ENCODE data around the gene PEDS1.
A peak's percentile ranks its signal among the peaks of the same experiment; 100 is the strongest.
"Not testable (repeated sequence)": the region's sequence is repeated elsewhere in the genome, so short reads cannot be mapped to it uniquely, and the experiment has no call there.

PEDS1 gene

DNA sequence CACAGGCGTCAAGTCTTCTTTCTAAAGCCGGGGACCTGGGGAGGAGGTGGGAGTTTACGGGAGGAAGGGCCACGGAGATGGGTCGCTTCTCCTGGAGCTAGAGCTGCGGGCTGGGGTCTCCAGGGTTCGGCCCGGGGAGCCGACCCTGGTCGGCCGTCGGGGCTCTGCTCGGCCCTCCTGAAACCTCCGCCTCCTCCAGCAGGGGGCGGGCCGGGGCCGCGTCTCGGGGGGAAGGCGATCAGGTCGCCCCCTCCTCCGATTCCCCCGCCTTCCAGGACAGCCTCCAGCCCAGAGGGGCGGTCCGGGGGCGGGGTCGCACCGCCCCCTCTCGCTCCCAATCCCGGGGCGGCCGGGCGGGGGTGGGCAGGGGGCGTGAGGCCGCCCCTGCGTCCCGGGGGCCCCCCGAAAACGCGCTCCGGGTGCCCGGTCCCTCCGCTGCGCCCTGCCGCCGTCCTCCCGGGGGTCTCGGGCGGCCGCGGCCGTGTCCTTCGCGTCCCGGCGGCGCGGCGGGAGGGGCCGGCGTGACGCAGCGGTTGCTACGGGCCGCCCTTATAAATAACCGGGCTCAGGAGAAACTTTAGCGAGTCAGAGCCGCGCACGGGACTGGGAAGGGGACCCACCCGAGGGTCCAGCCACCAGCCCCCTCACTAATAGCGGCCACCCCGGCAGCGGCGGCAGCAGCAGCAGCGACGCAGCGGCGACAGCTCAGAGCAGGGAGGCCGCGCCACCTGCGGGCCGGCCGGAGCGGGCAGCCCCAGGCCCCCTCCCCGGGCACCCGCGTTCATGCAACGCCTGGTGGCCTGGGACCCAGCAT lies 36.9 kb upstream of the PEDS1 start, which contains the start of gene CEBPB:
Gene CEBPB, plus strand, starts transcription at position 580 of the 814 bp plus-strand sequence. Its CDS starts 204 bp downstream, at position 784.
- peak in 50 of 51 donors; percentile 29 to 91 (median 72) for DNase-seq

DNA sequence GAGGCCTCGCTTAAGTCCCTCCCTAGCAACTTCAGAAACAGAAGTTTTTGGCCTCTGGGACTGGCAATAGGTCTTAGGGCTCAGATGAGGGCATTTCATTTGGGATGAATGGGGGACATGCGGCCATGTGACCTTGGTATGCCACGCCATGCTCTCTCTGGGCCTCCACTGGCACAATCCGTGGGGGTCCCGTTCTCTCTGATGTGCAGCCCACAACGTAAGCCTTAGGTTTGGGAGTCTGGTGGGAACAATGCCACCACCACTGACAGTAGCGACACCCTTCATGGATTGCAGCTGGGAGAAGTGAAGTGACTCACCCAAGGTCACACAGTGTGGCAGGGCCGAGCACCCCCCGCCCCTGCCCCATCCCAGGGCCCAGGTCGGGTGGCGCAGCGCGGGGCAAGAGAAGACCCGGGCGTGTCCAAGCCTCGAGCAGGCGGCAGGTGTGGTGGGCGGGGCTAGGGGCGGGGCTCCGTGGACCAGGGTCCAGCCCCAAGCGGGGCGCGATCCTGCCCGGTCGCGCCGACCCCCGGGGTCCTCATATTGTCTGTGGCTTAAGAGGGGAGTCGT lies 36.2 kb upstream of the PEDS1 start:
- DNase-seq, result peak in 1 of 51 donors; percentile 26

DNA sequence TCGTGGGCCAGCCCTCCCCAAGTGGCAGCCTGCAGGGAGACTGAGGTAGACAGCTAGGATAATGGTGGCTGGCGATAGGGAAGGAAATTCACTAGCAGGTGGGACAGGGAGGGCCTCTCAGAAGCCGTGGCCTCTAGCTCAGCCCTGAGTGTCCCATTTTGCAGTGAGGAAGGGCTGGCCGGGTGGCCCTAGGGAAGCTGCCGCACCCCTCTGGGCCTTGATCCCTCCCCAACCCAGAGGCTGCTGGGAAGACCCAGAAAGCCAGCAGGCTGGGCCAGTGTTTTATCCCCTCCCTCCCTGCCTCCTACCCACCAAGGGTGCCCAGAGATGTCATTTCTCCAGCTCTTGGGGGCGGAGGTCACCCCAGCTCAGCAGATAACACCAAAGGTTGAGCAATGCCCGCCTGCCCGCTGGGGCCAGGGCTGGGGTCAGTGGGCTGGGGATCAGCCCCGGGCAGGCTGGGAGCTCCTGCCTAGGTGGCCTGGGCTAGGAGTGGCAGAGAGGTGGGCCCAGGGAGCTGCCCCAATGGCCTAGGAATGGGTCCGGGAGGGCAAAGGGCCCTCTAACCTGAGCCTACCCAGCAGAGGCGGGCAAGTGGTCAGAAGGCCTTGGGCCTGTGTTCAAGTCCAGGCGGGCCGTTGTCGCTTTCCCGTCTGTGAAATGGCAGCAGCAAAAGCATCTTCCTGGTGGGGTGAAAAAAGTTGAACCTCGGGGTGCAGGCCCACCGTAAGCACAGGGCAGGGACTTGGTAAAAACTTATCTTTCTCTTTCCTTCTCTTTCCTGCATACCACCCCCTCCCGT lies 35.6 kb upstream of the PEDS1 start:
- no peak for DNase-seq

DNA sequence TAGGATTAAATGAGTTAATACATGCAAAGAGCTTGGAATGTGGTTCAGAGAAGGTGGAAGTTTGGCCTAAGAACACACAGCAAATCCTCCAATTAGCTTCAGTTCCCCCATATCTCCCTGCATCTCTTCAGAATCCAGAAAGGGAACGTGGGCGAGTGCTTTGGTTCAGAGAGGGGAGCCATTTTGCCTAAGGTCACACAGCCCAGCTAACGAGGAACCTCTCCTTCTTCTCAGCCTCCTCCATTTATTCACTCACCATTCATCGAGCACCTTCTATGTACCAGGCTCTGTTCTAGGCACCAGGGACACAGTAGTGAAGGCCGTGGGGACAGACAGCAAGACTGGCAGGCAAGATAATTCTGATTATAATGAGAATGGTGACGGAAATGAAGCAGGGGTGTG lies 34.8 kb upstream of the PEDS1 start:
- DNase-seq, result no peak

DNA sequence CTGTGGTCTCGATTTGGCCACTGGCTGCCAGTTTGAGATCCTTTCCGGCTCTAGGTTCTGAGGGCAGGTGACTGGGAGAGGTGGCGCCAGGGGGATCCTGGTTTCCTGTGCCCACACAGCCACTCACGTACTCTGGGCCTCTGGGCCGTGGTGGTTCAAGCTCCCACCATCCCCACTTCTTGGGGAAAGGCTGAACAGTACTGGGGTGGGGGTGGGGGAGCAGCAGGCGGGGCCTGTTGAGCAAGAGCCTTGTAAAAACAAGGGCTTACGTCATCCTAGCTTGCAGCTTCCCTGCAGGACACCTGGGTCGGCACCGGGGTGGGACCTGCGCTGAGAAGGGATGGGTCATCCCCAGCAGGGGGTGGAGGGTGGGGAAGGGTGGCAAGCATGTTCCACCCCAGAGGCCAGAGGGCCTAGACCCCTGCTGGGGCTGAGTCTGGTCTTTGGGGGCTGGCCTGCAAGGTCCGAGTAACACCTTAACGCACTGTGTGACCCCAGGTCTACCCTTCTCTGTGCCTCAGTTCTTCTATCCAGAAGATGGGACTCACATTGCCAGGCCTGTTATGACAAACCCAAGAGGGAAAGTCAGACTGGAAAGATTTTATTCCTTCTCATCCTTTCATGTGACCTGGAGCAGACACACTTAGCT lies 34.0 kb upstream of the PEDS1 start:
- DNase-seq, result no peak

DNA sequence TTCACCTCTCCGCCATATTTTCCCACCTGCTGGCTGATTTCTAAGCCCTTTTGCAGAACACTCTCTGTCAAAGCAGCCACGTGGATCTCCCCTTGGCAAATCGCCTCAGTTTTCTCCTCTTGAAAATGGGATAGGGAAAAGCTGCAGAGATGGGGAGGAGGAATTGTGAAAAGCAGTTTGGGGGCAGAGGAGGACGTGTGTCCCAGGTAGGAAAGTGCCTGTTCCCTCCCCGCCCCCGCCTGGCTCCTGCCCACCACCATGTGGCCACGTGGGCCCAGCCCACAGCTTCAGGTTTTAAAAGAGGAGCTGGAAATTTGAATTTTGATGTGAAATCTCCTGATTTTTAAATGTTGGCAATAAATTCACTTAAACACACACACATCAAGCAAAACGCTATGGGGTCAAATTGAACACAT lies 33.5 kb upstream of the PEDS1 start:
- DNase-seq, result no peak

DNA sequence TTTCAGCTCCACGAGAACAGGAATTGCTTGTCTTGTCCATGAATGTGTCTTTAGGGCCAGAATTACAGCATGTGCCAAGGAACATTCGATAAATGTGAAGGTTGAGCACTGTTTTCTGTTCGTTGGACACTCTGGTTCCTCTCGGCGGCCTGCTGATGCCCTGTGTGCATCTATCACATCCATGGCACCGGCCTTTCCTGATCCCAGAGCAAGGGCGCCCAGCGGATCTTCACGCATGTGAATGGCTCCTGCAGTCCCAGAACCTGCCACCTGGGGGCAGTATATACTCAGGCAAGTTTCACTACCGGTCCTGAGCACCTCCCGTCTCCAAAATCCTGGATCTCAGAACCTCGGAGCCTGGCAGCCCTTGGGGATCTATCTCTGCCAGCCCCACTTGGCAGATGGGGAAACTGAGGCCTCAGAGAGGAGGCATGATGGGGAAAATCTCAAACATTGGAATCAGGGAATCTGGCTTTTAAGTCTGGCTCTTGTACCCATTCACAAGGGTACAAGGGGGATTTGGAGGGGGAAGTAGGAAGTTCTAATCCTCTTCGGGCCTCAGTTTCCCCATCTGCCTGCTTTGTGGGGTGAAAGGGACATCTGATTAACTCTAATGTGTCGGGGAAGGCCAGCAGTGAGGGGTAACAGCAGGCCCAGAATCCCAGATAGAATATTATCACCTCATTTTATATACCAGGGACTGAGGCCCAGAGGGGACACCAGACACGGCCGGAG lies 32.8 kb upstream of the PEDS1 start:
- peak in 50 of 51 donors; percentile 21 to 100 (median 82) for DNase-seq

DNA sequence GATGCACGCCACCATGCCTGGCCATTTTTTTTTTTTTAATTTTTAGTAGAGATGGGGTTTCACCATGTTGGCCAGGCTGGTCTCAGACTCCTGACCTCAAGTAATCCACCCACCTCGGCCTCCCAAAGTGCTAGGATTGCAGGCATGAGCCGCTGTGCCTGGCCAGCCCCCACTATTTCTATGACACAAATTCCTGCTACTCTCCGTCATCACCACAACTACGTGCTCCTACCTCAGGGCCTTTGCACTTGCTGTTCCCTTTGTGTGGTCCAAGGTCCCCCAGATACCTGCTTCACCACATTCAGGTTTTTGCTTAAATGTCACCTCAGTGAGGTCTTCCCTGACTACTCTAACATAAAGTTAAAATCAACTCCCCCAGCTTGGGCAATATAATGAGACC lies 31.9 kb upstream of the PEDS1 start:
- DNase-seq, result no peak

DNA sequence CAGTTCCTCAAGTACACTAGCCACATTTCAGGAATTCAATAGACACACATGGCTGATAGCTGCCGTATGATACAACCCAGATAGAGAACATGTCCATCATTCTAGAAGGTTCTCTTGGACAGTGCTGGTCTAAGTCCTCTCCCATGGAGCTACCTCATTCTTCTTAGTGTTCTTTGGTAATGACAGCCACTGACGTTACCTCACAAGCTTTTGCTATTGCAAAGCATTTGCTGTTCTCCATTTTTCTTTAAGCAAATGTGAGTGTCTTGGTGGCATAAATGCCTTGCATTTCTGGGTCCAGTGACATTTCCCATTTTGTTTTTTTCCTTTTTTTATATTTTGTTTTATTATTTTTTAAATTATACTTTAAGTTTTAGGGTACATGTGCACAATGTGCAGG lies 28.8 kb upstream of the PEDS1 start:
- DNase-seq, result no peak

DNA sequence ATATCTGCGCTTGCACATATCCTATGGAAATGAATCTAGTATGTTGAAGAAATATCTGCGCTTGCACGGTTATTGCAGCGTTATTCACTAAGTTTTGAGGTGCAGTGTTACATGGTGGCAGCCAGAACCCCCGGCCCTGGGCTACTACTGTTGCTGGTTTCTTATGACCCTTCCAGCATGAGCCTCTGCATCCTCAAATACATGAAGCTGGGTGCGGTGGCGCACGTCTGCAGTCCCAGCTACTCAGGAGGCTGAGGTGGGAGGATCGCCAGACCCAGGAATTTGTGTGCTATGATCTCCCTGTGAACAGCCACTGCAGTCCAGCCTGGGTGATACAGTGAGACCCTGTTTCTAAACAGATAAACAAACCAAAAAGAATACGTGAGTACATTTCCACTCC lies 27.8 kb upstream of the PEDS1 start:
- no peak for DNase-seq

DNA sequence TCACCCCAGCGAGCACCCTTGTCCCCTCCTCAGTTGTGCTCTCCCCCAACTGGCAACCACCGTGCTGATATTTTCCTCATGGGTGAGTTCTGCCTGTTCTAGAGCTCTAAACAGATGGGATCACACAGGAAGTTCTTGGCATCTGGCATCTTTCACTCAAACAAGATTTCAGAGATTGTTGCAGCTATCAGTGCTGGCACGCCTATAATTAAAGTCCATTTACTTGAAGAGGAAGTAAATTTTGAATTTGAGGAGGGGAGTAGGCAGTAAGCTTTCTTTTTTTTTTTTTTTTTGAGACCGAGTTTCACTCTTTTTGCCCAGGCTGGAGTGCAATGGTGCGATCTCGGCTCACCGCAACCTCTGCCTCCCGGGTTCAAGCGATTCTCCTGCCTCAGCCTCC lies 25.1 kb upstream of the PEDS1 start:
- not testable (repeated sequence) for DNase-seq

DNA sequence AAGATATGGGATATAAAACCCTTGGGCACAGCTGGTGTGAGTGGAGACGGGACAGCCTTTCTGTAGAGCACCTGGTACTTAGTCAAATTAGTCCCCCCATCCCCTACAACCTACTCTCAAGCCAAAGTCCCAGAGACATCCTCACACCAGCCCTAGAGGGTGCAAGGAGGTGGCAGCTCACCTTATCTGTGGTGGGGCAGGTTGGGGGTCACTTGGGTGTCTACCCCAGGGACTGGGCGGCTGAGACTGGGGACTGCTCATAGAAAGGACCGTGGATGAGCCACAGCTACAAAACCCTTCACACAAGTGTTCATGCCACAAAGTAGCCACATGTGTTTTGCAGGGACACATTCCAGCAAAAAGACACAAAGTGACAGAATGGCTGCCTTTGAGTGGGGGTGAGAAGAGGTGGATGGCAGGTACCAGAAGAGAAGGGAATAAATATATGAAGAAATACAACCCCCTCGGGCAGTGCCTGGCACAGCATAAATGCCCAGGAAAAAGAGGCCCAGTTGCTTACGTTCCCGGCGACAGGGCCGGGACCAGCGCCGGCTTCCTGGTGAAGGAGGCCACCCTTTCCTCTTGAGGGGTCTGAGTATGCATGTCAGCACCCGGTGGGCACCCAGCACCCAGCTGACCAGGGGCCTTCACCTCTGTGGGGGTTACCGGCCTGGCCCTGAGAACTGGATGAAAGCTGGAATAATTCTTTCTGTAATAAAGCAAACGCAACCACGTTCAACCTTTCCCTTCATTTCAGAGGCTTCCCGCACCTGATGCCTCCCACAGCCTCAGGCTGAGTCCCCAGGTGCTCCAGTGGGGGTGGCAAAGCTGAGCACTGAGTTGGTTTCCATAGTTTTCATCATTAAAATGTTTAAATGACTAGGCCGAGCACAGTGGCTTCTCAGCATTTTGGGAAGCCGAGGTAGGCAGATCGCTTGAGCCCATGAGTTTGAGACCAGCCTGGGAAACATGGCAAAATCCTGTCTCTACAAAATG lies 22.7 kb upstream of the PEDS1 start:
- no peak for DNase-seq

DNA sequence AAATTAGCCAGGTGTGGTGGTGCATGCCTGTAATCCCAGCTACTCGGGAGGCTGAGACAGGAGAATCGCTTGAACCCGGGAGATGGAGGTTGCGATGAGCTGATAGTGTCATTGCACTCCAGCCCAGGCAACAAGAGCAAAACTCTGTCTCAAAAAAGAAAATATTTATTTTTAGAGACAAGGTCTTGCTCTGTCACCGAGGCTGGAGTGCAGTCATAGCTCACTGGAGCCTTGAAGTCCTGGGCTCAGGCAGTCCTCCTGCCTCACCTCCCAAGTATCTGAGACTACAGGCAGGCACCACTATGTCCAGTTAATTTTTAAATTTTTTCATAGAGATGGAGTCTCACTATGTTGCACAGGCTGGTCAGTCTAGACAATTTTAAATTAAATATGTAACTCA lies 20.9 kb upstream of the PEDS1 start:
- no peak for DNase-seq

DNA sequence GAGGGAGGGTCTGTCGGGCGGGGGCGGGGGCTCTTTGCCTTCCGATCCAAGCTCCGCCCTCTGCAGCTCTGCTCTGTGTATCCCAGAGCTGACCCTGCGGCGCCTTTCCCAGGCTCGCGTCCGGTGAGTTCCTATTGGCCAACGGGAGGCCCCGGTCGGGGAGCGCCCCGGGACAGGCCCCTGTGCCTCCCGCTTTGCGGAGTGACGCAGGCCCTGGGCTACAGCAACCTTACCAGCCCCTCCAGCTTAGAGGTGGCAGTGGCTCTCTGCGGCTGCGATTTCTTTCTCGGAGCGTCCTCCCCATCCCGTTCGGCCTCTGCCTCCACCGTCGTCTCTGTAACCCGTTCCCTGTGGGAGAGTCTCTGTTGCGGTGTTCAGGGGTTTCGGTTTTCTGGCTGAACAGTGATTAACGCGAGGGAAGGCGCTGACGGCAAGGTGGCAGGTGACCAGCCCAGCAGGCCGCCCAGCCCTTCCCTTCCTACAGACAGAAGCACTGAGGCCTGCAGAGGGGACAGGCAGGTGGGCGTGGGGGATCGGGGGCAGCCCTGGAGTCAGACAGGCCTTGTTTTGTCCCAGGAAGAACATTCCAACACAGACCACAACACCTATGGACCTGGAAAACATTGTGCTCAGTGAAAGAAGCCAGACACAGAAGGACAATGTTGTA lies 19.0 kb upstream of the PEDS1 start:
- DNase-seq, result peak in 35 of 51 donors; percentile 11 to 71 (median 49)

DNA sequence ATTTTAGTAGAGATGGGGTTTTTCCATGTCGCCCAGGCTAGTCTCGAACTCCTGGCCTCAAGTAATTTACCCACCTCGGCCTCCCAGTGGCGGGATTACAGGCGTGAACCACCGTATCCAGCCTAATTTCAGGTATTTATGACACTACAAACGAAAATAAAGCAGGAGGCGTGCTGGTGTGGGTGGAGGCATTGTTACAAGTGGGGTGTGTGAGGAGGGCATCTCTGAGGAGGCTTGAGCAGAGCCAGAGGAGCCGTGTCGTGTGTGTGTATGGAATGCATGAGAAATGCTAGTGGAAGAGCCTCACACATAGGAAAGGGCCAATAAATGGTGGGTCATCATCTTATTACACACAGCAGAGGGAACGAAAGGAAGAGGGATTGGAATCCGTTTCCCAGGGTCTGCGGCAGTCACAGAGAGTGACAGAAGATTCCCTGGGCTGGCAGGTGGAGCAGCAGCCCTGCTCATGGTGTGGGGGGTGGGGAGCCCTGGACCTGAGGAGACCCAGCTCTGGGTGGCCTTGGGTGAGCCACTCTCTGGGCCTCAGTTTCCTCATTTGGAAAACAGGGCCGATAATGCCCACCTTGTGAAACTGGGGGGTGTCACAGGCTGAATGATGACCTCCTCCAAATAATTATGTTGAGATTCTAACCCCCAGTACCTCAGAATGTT lies 17.2 kb upstream of the PEDS1 start:
- DNase-seq, result no peak

DNA sequence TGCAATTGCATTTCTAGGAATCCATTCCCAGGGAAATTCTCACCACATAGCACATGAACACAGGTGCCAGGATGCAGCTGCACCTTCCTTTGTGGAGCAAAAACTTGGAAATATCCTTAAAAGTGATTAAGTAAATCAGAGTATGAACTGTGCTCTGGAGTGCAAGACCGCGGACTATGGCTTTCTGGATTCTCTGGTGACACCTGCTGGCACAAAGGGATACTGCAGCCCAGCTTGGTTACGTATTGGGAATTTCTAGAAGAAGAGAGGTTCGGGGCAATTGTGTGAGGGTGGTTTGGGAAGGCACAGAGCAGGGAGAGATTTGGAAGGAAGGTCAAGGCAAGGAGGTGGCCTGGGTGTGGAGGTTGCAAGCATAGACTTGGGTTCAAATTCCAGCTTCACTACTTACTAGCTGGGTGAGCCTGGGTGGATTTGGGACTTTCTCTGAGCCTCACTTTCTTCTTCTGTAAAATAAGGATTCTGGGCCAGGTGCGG lies 15.9 kb upstream of the PEDS1 start:
- peak in 43 of 51 donors; percentile 5 to 86 (median 50) for DNase-seq

DNA sequence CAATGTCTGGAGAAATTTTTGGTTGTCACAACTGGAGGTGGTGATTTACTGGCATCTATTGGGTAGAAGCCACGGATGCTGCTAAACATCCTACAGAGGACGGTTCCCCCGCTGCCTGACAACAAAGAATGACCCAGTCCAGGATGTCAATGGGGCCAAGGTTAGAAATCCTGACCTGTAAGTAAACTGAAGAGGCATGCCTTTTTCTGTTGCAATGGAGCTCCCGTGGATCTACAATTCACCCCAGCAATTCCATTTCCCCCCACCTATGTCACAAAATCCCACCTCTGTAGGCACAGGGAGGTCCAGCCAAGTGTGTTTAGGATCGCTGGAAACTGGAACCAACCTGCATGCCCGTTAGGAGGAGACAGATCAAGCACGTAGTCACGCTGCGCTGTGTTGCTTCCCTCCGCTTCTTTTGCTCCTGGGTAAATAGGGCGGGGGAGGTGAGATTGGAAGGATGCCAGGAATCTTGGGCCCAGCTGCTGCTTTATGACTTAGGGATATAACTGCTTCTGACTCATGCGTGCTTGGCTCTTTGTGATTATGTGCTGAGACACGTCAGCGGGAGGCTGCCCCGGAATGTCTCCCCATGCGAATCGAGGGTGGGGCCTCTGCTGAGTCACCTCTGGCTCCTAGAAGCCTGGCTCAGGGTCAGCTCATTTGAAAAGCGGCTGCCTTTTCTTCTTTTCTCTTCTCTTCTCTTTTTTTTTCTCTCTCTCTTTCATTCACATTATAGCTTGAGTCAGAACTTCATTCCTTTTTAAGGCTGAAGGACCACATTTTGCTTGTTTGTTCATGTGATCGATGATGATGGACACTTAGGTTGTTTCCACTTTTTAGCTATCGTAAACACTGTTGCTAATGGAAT lies 12.4 kb upstream of the PEDS1 start:
- peak in 48 of 51 donors; percentile 19 to 96 (median 64) for DNase-seq

Data from hypothalamus (tissue), 51 donors.